Non-pigmented ciliary epithelial cell (primary cell): ENCODE results near the gene DGKI.
"Not testable (repeated sequence)": the region's sequence is repeated elsewhere in the genome, so short reads cannot be mapped to it uniquely, and the experiment has no call there.

Source experiments
- DNase-seq: peaks from one replicate; pipeline ENCODE4 v3.0.0-alpha.2; 2010; ENCODE audit warnings: low read depth

Gene DGKI

DNA sequence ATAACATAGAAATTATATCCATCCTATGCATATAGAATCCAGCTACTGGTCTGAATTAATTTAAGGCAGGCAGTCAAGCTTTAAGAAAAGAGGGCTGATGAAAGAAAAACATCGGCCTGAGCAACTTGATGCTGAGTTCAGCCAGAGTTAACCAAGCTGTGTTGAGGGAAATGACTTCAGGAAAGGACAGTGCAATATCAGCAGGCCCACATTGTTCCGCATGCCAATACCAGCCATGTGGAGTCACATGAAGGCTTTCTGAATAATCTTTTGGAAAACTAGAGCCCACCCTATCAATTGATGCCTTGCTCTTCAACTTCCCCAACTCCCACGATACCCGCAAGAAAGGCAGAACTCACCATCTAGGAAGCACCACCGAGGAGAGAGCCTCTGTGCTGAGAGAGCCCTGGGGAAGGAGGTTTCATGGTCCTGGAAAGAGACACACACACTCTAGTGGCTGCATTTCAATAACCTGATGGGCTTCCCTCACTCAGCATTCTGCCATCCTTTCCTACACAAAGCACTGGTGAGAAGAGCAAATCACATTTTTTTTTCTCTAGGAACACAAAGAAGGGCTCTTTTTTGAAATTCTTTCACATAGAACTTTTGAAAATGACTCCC is 377.5 kb downstream of the DGKI start:
- no peak for DNase-seq

DNA sequence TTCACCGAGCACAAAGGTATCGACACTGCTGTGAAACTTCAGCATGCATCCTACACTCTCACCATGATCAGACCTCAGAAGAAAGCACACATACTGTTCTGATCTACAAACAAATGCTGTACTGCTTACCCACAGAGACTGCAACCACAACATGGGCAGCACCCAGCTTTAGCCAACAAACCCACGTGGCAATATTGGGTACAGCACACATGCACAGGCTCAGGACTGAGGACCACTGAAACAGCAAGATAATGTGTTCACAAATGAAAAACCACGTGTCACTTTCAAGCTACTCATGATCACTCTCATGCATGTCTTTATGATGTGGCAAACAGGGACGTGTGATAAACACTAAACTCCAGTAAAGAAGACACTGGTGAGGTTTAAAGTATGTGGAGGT is 383.9 kb downstream of the DGKI start:
- no peak for DNase-seq

GRCh38 chr7:137462074-137462715 is 384.6 kb downstream of the DGKI start:
- no peak for DNase-seq

GRCh38 chr7:137458399-137458798 is 388.4 kb downstream of the DGKI start:
- DNase-seq = no peak

DNA sequence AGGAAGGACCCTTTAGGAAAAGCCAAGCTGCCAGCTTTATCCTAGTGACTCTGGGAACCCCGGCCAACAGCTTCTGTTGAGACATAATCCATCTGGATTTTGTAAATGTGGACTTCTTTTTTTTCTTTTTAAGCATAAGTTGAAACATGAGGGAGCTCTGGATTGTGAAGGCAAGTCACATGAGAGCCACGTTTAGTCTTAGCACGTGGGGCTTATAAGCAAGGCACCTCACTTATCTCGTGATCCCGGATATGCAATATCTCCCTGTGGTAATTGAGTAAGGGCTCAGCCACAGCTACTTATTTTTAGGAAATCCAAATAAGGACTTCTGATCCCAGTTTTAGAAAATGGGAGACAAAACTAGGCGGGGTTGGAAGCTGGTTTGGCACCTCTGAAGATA is 392.0 kb downstream of the DGKI start:
- no peak for DNase-seq

DNA sequence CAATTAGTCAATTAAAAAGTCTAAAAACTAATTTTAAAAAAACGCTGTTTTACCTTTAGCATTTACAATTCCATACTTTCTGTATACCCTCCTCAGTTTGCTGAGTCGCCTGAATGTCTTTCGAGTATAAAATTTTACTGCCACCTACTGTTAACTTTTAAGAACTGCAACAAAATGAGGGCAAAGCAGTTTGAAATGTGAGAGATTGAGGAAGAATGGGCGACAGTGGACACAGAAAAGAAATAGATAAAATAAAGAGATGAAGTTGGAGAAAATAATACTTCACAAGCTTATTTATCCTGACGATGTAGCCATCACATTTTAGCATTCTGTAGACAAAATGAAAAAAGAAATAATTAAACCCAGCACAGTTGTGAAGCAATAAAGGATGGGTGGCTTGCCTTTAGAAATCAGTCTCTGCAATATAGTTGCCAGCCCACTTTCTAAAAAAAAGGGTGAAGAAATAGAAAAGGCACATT is 392.5 kb downstream of the DGKI start:
- DNase-seq = no peak

DNA sequence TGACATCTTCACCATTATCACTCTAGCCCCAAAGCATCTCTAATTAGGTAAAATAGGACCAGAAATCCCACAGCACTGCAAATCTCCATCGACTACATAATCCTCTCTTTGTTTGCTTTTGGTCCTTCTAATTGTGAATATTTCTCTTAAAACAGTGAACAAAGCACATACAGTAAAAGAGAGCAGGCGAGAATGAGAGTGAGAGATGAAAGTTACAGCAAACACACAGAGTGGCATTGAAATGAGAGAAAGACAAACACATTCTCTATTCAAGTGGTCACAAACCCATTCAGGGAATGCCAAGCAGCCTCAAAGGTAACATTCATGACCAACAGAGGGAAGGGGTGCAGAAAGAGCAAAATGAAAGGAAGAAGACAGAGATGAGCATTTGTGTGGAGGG is 393.4 kb downstream of the DGKI start:
- no peak for DNase-seq

GRCh38 chr7:137449016-137449415 is 397.8 kb downstream of the DGKI start:
- DNase-seq = no peak

- not testable (repeated sequence) for DNase-seq
Observed at GRCh38 chr7:137448572-137448971, 398.2 kb downstream of the DGKI start.

- DNase-seq = no peak
Observed at GRCh38 chr7:137446025-137446424, 400.7 kb downstream of the DGKI start.

GRCh38 chr7:137445268-137445667 is 401.5 kb downstream of the DGKI start:
- DNase-seq = no peak

DNA sequence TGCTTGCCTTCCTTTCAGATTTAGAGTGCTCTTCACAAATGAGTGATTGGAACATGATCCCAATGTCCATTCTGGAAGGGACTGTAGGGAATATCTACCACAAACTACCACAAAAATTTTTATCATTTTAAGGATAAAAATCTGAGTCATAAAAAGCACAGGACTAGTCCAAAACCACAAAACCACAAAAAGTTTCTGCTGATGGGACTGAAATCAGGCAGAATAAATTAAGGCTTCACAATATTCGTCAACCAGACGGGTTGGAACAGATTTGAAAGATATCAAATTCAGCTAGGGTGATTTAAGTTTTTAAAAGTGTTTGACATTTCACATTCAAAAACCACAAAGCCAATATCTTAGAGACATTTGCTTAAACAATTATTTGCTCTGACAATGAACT is 403.2 kb downstream of the DGKI start:
- DNase-seq = peak; percentile 67

GRCh38 chr7:137441451-137441850 is 405.3 kb downstream of the DGKI start:
- no peak for DNase-seq

DNA sequence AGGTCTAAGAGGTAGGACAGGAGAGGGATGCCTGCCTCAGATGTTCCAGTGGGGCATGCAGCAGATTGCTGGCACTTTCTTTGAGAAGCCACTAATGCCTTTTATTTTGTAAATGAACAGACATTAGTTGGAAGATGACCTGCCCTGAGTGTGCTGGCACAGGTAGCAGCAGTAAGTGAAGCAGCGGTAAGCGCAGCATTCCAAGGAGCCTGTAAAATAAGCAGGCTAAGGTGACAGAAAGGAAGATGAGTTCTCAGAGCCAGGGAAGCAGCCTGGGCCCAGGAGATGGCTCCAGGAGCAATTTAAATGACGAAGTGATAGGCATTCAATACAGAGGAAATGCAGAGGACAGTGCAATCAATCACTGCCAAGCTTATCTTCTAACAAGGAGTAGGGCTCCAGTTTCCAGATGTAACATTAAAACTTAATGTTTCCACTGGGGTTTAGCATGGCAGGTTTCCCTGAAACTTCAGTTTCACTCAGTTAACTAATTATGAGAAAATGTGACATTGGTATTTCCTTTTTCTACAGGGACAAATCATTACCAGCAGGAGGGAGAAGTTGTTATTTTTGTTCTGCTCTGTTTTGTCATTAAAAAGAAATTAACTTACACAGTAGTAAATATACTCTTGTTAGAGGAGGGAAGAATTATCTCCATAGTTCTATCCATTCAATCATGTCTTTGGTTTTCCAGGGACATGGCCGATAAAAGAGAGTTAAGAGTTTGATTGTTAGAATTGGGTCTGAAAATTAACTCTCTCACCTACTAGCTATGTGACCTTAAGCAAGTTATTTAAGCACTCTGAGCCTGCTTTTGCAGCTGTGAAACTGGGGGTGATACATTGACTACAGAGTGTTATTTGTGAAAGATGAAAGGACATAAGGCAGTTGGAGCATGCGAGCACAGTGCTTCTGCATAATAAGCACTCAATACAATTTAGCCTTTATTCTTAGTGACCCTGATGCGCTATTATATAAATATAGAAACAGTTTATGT is 406.6 kb downstream of the DGKI start:
- no peak for DNase-seq

DNA sequence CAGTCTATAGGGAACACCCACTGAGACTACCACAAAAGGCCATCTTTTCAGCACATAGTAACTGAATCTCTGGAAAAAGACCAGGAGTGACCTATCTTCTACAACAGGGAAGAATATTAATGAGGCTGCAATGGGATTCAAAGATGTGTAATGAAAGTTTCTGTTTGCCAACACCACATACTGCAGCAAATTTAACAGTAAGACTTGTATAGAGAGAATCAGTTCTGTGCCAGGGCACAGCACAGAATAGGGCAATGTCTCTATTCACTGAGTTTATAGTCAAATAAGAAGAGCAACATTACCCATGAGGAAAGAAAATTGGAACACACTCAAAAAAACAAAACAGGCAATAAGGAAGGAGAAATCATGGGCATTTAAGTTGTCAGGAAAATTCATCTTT is 411.8 kb downstream of the DGKI start:
- DNase-seq = no peak

- DNase-seq = no peak
Observed at GRCh38 chr7:137434530-137434929, 412.2 kb downstream of the DGKI start.

GRCh38 chr7:137423321-137423720 is 423.5 kb downstream of the DGKI start:
- peak; percentile 26 for DNase-seq

- no peak for DNase-seq
Observed at GRCh38 chr7:137421366-137421765, 425.4 kb downstream of the DGKI start.

- DNase-seq = no peak
Observed at GRCh38 chr7:137418841-137419240, 427.9 kb downstream of the DGKI start.

DNA sequence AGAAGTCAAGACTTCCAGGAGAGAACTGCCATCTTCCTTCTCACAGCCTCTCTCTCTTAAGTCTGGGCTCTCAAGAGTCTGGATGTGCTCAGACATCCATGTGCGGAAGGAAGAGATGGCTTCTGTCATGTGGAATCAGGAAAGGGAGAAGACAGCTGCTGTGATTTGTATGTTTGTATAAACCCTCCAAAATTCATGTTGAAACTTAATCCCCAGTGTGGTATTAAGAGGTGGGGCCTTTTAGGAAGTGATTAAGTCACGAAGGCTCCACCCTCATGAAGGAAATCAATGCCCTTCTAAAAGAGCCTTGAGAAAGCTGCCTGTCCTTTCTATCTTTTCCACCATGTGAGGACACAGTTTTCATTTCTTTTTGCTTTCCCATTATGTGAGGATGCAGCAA is 429.3 kb downstream of the DGKI start:
- DNase-seq = no peak

DNA sequence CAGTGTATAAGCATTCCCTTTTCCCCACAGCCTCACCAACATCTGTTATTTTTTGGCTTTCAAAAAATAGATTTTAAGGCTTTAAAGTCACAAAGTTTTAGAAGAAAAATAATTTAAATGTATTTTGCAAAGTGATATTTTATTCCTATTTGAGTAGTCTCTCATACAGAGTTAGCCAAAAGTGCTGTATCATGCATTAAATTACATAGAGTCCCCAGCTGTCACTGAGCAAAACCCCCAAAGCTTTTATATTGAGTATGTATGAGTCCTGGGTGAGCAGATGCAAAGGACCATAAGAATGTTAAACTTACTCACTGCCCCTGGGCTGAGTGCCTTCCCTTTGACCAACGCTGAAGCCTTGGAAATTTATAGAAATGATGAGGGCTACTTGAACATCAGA is 432.9 kb downstream of the DGKI start:
- no peak for DNase-seq

- DNase-seq = no peak
Observed at GRCh38 chr7:137411446-137411845, 435.3 kb downstream of the DGKI start.

DNA sequence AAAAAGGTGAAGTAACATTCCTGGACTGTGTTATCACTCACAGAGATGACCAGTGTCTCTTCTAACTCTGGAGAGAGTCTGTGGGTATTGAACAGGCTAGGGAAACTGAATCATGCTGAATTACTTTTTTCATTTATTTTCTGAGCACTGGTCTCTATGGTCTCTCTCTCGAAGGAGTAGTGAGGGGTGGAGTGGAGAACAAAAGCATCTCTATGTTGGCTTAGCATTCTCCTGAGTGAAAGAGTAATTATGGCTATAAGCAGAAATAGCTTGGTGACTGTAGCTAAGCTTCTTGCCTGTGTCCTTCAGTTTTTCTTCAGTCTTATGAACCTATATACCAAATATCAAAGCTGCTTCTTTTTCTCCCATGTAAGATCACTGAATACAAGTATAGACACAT is 438.6 kb downstream of the DGKI start:
- no peak for DNase-seq
